ENCODE results near the gene HYAL1. TPM values are rescaled to one million over a fixed set of nuclear protein-coding genes. Genes with fewer than 3 reads are reported as not detected.
"Not testable (repeated sequence)": the region's sequence is repeated elsewhere in the genome, so short reads cannot be mapped to it uniquely, and the experiment has no call there.

HYAL1 gene
- total RNA-seq, 1 experiment from 2014 or later: 0.37 TPM

DNA sequence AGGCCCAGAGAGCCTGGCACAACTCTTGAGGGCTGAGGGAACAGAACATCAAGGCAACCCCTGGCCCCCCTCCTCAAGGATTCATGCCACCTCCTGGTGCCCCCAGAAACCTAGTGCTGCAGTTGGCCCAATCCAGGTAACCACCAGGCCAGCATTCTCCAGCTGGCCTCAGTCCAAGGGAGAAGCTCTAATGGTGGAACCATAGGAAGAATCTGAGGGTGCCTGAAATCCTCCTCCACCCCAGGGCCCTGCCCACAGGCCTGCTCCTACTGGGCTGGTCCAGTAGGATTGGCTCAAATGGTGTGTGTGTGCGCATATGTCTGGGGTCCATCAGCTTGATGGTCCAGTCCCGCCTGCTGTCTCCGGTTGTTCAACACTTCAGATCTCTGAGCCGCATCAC, 11.4 kb upstream of the HYAL1 start:
- H3K36me3 ChIP-seq (ENCODE audit: insufficient read depth, low read length, poor library complexity, severe bottlenecking): no peaks in the 10 kb centered on the region
- BruUV-seq (replicated peaks): no TSS peak
- no peak overlapping the region for H3K27ac ChIP-seq (ENCODE audit: low read depth, low read length, poor library complexity, severe bottlenecking)
- CTCF ChIA-PET: no interaction called here
- DNase-seq (ENCODE audit: low spot score): no peak
- no peaks in the 10 kb centered on the region for H3K27me3 ChIP-seq (replicated peaks; ENCODE audit: insufficient read depth, low read depth, low read length, poor library complexity)
- TF ChIP-seq EZH2 (IDR thresholded peaks at IDR 0.05; ENCODE audit: borderline replicate concordance, low read depth, low read length, poor library complexity, severe bottlenecking): no peak
- TF ChIP-seq CTCF (conservative IDR thresholded peaks at IDR 0.05; ENCODE audit: low read depth, low read length): no peak
- POLR2A ChIA-PET (ENCODE audit: low non-redundant PET): no interaction called here
- H3K4me3 ChIP-seq (ENCODE audit: low read depth, low read length, poor library complexity, severe bottlenecking): no peak overlapping the region
- intact Hi-C loops (cut with micrococcal nuclease; ENCODE audit: unreplicated experiment): no loop called here
- no peaks in the 10 kb centered on the region for H3K9me3 ChIP-seq (ENCODE audit: low read depth, low read length, poor library complexity, severe bottlenecking)
- no peaks in the 10 kb centered on the region for H3K4me1 ChIP-seq (ENCODE audit: insufficient read depth, low read length, poor library complexity, severe bottlenecking)

GRCh38 chr3:50314342-50314741, 11.0 kb upstream of the HYAL1 start:
- Histone ChIP-seq H3K27ac (ENCODE audit: low read depth, low read length, poor library complexity, severe bottlenecking) (no peak overlapping the region), H3K27me3 (replicated peaks; ENCODE audit: insufficient read depth, low read depth, low read length, poor library complexity) (no peaks in the 10 kb centered on the region), H3K4me1 (ENCODE audit: insufficient read depth, low read length, poor library complexity, severe bottlenecking) (no peaks in the 10 kb centered on the region), H3K36me3 (ENCODE audit: insufficient read depth, low read length, poor library complexity, severe bottlenecking) (no peaks in the 10 kb centered on the region), H3K4me3 (ENCODE audit: low read depth, low read length, poor library complexity, severe bottlenecking) (no peak overlapping the region), H3K9me3 (ENCODE audit: low read depth, low read length, poor library complexity, severe bottlenecking) (no peaks in the 10 kb centered on the region)
- CTCF ChIA-PET: no interaction called here
- no peak for DNase-seq (ENCODE audit: low spot score)
- no peak for TF ChIP-seq EZH2 (IDR thresholded peaks at IDR 0.05; ENCODE audit: borderline replicate concordance, low read depth, low read length, poor library complexity, severe bottlenecking)
- TF ChIP-seq CTCF (conservative IDR thresholded peaks at IDR 0.05; ENCODE audit: low read depth, low read length): no peak
- intact Hi-C loops (cut with micrococcal nuclease; ENCODE audit: unreplicated experiment): no loop called here
- POLR2A ChIA-PET (ENCODE audit: low non-redundant PET): no interaction called here
- BruUV-seq (replicated peaks): no TSS peak

- CTCF ChIA-PET; H3K27me3 ChIP-seq (replicated peaks; ENCODE audit: insufficient read depth, low read depth, low read length, poor library complexity); H3K9me3 ChIP-seq (ENCODE audit: low read depth, low read length, poor library complexity, severe bottlenecking); H3K4me1 ChIP-seq (ENCODE audit: insufficient read depth, low read length, poor library complexity, severe bottlenecking); H3K27ac ChIP-seq (ENCODE audit: low read depth, low read length, poor library complexity, severe bottlenecking); DNase-seq (ENCODE audit: low spot score); BruUV-seq (replicated peaks); H3K36me3 ChIP-seq (ENCODE audit: insufficient read depth, low read length, poor library complexity, severe bottlenecking); H3K4me3 ChIP-seq (ENCODE audit: low read depth, low read length, poor library complexity, severe bottlenecking); intact Hi-C loops (cut with micrococcal nuclease; ENCODE audit: unreplicated experiment); POLR2A ChIA-PET (ENCODE audit: low non-redundant PET): not testable (repeated sequence)
These were observed 8.7 kb upstream of the HYAL1 start for GRCh38 chr3:50312041-50312440.

- TF ChIP-seq CTCF (conservative IDR thresholded peaks at IDR 0.05; ENCODE audit: low read depth, low read length): no peak
- TF ChIP-seq EZH2 (IDR thresholded peaks at IDR 0.05; ENCODE audit: borderline replicate concordance, low read depth, low read length, poor library complexity, severe bottlenecking): no peak
- Histone ChIP-seq H3K9me3 (ENCODE audit: low read depth, low read length, poor library complexity, severe bottlenecking) (no peaks in the 10 kb centered on the region), H3K27ac (ENCODE audit: low read depth, low read length, poor library complexity, severe bottlenecking) (no peak overlapping the region), H3K36me3 (ENCODE audit: insufficient read depth, low read length, poor library complexity, severe bottlenecking) (no peaks in the 10 kb centered on the region), H3K4me3 (ENCODE audit: low read depth, low read length, poor library complexity, severe bottlenecking) (no peak overlapping the region), H3K4me1 (ENCODE audit: insufficient read depth, low read length, poor library complexity, severe bottlenecking) (peaks cover 4% of the 10 kb centered on the region), H3K27me3 (replicated peaks; ENCODE audit: insufficient read depth, low read depth, low read length, poor library complexity) (no peaks in the 10 kb centered on the region)
- ChIA-PET CTCF (no interaction called here), POLR2A (ENCODE audit: low non-redundant PET) (no interaction called here)
- intact Hi-C loops (cut with micrococcal nuclease; ENCODE audit: unreplicated experiment): no loop called here
- BruUV-seq (replicated peaks): no TSS peak
- DNase-seq (ENCODE audit: low spot score): no peak
These were observed 1.2 kb upstream of the HYAL1 start for GRCh38 chr3:50304601-50305000.

Data from A673 (cell line).